Activated naive CD4-positive, alpha-beta T cell treated with anti-CD3 and anti-CD28 coated beads, Interleukin-2, amount 10 ng/mL, durations not matched to agents 7 days and 5 days (primary cell): ENCODE measurements around the gene RPS3.
A peak's percentile ranks its signal among the peaks of the same experiment; 100 is the strongest.
"Not testable (repeated sequence)": the region's sequence is repeated elsewhere in the genome, so short reads cannot be mapped to it uniquely, and the experiment has no call there.

ENCODE experiments used
- CTCF ChIA-PET: fragments of 350-600 bp; sonication (Branson Sonifier 250); formaldehyde crosslinking; loops from one replicate; lab custom pipeline; 2021; ENCODE audit warnings: antibody characterized with exemption; lab: Charles Lee
- DNase-seq: peaks from one replicate; pipeline ENCODE4 v3.0.0-alpha.2; 2020
- H3K27ac Mint-ChIP-seq: one replicate; pipeline ENCODE4 v1.8.0; 2021; ENCODE audit warnings: mild to moderate bottlenecking, moderate library complexity, mixed read lengths
- H3K27me3 Mint-ChIP-seq: one replicate; pipeline ENCODE4 v1.8.0; 2021; ENCODE audit warnings: mild to moderate bottlenecking, mixed read lengths
- H3K36me3 Mint-ChIP-seq: one replicate; pipeline ENCODE4 v1.8.0; 2021; ENCODE audit warnings: mixed read lengths
- H3K4me1 Mint-ChIP-seq: one replicate; pipeline ENCODE4 v1.8.0; 2021; ENCODE audit warnings: mixed read lengths
- H3K4me3 Mint-ChIP-seq: one replicate; pipeline ENCODE4 v1.8.0; 2021; ENCODE audit warnings: mild to moderate bottlenecking, moderate library complexity, mixed read lengths
- H3K9me3 Mint-ChIP-seq: one replicate; pipeline ENCODE4 v1.8.0; 2021; ENCODE audit warnings: mixed read lengths

Gene RPS3

DNA sequence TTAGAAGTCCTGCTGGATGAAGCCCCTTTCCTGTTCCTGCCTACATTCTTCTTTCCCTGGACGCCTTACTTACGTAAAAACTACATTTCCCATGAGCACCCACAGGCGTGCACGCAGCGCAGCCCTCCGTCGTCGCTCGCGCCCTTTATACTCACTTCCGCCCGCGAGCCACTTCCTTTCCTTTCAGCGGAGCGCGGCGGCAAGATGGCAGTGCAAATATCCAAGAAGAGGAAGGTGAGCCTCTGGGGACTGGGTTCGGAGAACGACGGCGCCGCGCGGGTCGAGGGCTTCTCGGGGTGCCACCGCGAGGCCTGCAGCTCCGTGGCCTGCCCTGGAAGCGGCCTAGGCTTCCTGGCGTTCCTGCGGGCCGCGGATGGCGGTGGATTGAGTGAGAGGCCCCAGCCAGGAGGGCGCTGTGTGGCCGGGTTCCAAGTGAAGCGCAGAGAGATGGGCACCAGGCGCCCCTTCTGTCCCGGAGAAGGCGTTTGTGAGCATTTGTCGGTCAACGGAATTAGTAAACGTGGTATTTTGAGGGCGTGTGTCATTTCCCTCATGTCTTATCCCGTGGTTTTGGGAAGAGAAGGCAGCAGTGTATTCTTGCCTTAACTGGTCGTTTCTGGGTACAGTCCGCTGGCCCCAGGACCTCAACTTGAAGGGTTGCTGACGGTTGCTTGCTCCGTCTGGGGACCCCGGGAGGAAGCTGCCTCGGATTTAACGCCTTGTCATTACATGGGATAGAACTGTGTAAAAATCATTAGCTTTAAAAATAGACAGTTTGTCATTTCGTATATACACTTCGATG, at the start of gene RPS3:
Gene RPS3 (plus strand): TSS at position 175 of the 802 bp plus-strand sequence. CDS start 30 bp downstream, at position 205.
- peak; percentile 92 for DNase-seq
- Mint-ChIP-seq H3K4me1 (peaks cover 54% of the 10 kb centered on the region), H3K27ac (peak within 1 kb of the TSS; percentile 94), H3K4me3 (peak within 1 kb of the TSS; percentile 92), H3K9me3 (no peaks in the 10 kb centered on the region), H3K27me3 (peaks cover 18% of the 10 kb centered on the region), H3K36me3 (peaks cover 48% of the 10 kb centered on the region)
- CTCF ChIA-PET = interaction anchor here (0.7 to 2.0 kb wide), 7 partner anchors 11 to 149 kb away, joined by 3 to 7 read pairs (median 3); no protein-coding TSS in a partner anchor

DNA sequence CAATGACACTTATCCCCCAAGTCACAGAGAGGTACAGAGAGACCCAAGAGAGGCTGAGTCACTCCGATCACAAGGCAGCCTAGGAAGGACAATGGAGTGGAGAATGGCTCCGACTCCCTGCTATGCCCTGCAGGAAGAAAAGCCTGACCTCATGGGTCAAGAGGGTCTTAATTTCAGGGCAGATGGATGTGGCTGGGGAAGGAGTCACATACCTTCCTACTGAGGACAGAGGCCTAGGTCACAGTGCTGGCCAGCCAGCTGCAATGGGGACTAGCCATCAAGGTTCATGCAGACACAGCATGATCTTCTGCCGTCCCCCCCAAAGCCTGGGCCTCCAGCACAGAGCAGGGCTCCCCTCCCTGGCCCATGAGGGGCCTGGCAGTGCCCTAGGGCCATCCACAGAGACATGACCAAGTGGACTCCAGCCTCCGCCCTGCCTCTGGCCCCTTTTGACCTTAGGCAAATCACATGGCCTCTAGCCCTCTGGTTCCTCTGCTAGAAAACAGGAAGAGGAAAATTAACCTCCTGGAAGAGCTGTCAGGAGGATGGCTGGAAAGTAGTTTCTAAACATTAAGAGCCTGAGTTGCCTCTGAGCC, 49.7 kb upstream of the RPS3 start:
- peaks cover 7% of the 10 kb centered on the region for H3K27me3 Mint-ChIP-seq
- H3K4me1 Mint-ChIP-seq = peaks cover 64% of the 10 kb centered on the region
- CTCF ChIA-PET = interaction anchor here (0.7 to 1.7 kb wide), 3 partner anchors 10 to 34 kb away, joined by 3 to 10 read pairs (median 5); no protein-coding TSS in a partner anchor
- no peaks in the 10 kb centered on the region for H3K36me3 Mint-ChIP-seq
- peak overlapping the region; percentile 66 for H3K4me3 Mint-ChIP-seq
- peak overlapping the region; percentile 76 for H3K27ac Mint-ChIP-seq
- H3K9me3 Mint-ChIP-seq = no peaks in the 10 kb centered on the region
- DNase-seq = no peak

GRCh38 chr11:75350122-75350742, 49.1 kb upstream of the RPS3 start:
- Mint-ChIP-seq H3K27ac (peak overlapping the region; percentile 84), H3K27me3 (peaks cover 10% of the 10 kb centered on the region), H3K36me3 (no peaks in the 10 kb centered on the region), H3K9me3 (no peaks in the 10 kb centered on the region), H3K4me1 (peaks cover 58% of the 10 kb centered on the region), H3K4me3 (peak overlapping the region; percentile 70)
- no peak for DNase-seq
- CTCF ChIA-PET = interaction anchor here (0.6 to 1.7 kb wide), 4 partner anchors 10 to 102 kb away, joined by 3 to 10 read pairs (median 4); no protein-coding TSS in a partner anchor

- Mint-ChIP-seq H3K4me3 (peak overlapping the region; percentile 70), H3K4me1 (peaks cover 52% of the 10 kb centered on the region), H3K36me3 (no peaks in the 10 kb centered on the region), H3K9me3 (no peaks in the 10 kb centered on the region), H3K27ac (peak overlapping the region; percentile 84), H3K27me3 (peaks cover 17% of the 10 kb centered on the region)
- DNase-seq = peak; percentile 46
- CTCF ChIA-PET = interaction anchor here (0.6 to 1.7 kb wide), 4 partner anchors 11 to 103 kb away, joined by 3 to 10 read pairs (median 4); no protein-coding TSS in a partner anchor
Measured at GRCh38 chr11:75350743-75351540, 48.4 kb upstream of the RPS3 start.

DNA sequence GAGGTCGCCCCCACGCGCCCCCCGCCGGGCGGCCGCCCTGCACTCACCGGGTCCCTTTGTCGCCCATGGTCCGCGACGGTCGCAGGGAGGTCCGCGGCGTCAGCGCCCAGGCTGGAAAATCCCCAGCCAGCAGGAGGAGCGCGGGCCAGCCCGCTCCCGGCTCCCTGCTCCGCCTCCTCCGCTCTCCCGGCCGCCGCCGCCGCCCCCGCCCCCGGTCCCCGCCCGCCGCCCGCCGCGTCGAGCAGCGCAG, 47.9 kb upstream of the RPS3 start, which contains the start of gene ARRB1:
Gene ARRB1 (minus strand): TSS at position 121 of the 250 bp plus-strand sequence. CDS start 54 bp downstream, at position 67.
- no peaks in the 10 kb centered on the region for H3K9me3 Mint-ChIP-seq
- CTCF ChIA-PET = interaction anchor here (1.0 to 1.8 kb wide), 3 partner anchors 12 to 30 kb away, joined by 3 to 5 read pairs (median 3); no protein-coding TSS in a partner anchor
- peaks cover 20% of the 10 kb centered on the region for H3K27me3 Mint-ChIP-seq
- peak within 1 kb of the TSS; percentile 92 for H3K27ac Mint-ChIP-seq
- H3K4me1 Mint-ChIP-seq = peaks cover 48% of the 10 kb centered on the region
- no peak for DNase-seq
- H3K36me3 Mint-ChIP-seq = no peaks in the 10 kb centered on the region
- peak within 1 kb of the TSS; percentile 88 for H3K4me3 Mint-ChIP-seq

DNA sequence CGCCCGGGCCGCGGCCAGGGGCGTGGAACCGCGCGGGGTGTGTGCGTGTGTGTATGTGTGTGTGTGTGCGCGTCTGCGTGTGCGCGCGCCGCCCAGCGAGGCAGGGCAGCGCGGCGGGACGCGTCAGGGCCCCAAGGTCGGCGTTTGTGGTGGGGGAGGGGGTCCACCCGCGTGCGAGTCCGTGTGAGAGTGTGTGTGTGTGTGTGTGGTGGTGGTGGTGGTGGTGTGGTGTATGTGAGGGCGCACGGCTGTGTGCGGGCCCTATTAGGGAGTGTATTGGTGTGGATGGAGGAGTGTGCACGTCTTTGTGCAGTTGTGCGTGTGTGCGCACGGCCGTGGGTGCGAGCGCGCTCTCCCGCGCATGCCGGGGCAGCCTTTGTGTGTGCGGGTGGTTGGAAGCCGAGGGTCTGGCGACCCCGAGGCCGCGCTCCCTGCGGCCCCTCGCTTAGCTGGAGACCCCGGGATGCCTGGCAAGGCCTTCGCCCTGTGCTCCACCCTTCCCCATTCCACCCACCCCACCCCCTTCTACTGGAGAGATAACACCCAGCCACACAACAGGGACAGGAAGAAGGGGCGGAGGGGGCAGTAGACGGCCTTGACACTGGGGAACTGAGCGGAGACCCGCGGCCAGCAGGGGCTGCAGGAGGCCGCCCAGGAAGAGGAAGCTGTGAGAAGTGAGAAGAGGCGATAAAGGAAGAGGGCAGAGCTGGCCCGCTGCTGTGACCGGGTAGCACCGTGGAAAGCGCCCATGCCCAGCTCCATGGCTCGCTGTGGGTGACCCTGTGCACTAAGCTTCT, 47.3 kb upstream of the RPS3 start:
- peaks cover 45% of the 10 kb centered on the region for H3K4me1 Mint-ChIP-seq
- DNase-seq = peak; percentile 76
- H3K9me3 Mint-ChIP-seq = no peaks in the 10 kb centered on the region
- peaks cover 23% of the 10 kb centered on the region for H3K27me3 Mint-ChIP-seq
- H3K27ac Mint-ChIP-seq = peak overlapping the region; percentile 92
- peak overlapping the region; percentile 88 for H3K4me3 Mint-ChIP-seq
- no peaks in the 10 kb centered on the region for H3K36me3 Mint-ChIP-seq
- CTCF ChIA-PET = interaction anchor here (0.6 to 2.1 kb wide), 8 partner anchors 11 to 36 kb away, joined by 3 to 7 read pairs (median 4); no protein-coding TSS in a partner anchor

GRCh38 chr11:75352588-75353206, 46.6 kb upstream of the RPS3 start:
- Mint-ChIP-seq H3K27ac (peak overlapping the region; percentile 92), H3K4me1 (peaks cover 45% of the 10 kb centered on the region), H3K9me3 (no peaks in the 10 kb centered on the region), H3K4me3 (peak overlapping the region; percentile 88), H3K36me3 (no peaks in the 10 kb centered on the region), H3K27me3 (peaks cover 23% of the 10 kb centered on the region)
- DNase-seq = no peak
- CTCF ChIA-PET = interaction anchor here (0.6 to 2.1 kb wide), 9 partner anchors 10 to 73 kb away, joined by 3 to 9 read pairs (median 4); no protein-coding TSS in a partner anchor

DNA sequence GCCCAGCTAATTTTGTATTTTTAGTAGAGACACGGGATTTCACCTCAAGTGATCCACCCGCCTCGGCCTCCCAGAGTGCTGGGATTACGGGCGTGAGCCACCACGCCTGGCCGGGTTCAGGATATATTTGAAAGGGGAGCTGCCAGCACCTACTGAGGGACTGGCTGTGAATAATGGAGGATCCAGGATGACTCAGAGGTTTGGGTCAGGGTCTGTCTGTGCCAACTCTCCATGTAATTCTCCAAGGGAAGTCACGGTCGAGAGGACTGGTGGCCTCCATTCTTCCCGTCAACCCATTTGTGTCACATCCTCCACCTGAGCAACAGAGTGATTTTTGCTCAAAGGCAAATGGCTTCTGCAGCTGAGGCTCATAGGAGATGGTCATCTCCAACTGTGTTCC, 44.3 kb upstream of the RPS3 start:
- H3K27ac Mint-ChIP-seq = no peak overlapping the region
- H3K9me3 Mint-ChIP-seq = no peaks in the 10 kb centered on the region
- peaks cover 38% of the 10 kb centered on the region for H3K27me3 Mint-ChIP-seq
- no peak overlapping the region for H3K4me3 Mint-ChIP-seq
- CTCF ChIA-PET = interaction anchor here (0.8 to 1.1 kb wide), 2 partner anchors 10 to 29 kb away, joined by 3 to 4 read pairs; no protein-coding TSS in a partner anchor
- peaks cover 34% of the 10 kb centered on the region for H3K4me1 Mint-ChIP-seq
- H3K36me3 Mint-ChIP-seq = no peaks in the 10 kb centered on the region
- no peak for DNase-seq

DNA sequence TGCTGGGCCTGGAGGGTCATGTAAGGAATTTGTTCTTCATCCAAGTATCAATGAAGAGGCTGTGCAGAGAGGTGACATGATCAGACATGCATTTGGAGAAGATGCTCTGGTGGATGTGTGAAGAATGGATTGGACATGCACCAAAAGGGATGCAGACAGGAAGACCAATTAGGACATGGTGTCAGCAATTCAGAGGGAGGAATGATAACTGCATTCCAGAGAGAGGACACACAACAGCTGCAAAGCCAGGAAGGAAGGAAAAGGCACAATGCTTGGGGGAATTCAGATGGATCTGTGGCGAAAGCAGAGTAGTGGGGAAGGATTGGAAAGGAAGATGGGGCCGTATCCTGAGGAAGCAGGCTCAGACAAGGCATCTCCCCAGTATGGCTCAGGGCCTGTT, 42.7 kb upstream of the RPS3 start:
- Mint-ChIP-seq H3K4me1 (peaks cover 23% of the 10 kb centered on the region), H3K27ac (no peak overlapping the region), H3K9me3 (no peaks in the 10 kb centered on the region), H3K27me3 (peaks cover 31% of the 10 kb centered on the region), H3K4me3 (no peak overlapping the region), H3K36me3 (no peaks in the 10 kb centered on the region)
- CTCF ChIA-PET = interaction anchor here (1.2 kb wide), 1 partner anchor 15 kb away, joined by 3 read pairs; no protein-coding TSS in a partner anchor
- DNase-seq = no peak

DNA sequence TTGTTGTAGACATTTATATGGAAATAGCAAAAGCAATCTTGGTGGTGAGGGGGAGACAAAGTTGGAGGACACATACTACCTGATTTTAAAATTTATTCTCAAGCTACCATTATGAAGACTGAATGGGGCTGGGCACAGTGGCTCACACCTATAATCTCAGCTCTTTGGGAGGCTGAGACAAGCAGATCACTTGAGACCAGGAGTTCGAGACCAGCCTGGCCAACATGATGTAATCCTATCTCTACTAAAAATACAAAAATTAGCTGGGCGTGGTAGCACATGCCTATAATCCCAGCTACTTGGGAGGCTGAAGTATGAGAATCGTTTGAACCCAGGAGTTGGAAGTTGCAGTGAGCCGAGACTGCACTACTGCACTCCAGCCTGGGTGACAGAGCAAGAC, 37.0 kb upstream of the RPS3 start:
- not testable (repeated sequence) for H3K36me3 Mint-ChIP-seq, H3K27ac Mint-ChIP-seq, DNase-seq, H3K4me3 Mint-ChIP-seq, H3K4me1 Mint-ChIP-seq, H3K9me3 Mint-ChIP-seq
- CTCF ChIA-PET = interaction anchor here (0.8 to 1.5 kb wide), 2 partner anchors 26 to 32 kb away, joined by 3 to 4 read pairs; no protein-coding TSS in a partner anchor
- peaks cover 36% of the 10 kb centered on the region for H3K27me3 Mint-ChIP-seq

- DNase-seq = no peak
- H3K36me3 Mint-ChIP-seq = peaks cover 5% of the 10 kb centered on the region
- H3K4me3 Mint-ChIP-seq = no peak overlapping the region
- CTCF ChIA-PET = interaction anchor here (1.0 kb wide), 1 partner anchor 11 kb away, joined by 3 read pairs; no protein-coding TSS in a partner anchor
- peaks cover 20% of the 10 kb centered on the region for H3K27me3 Mint-ChIP-seq
- H3K4me1 Mint-ChIP-seq = peaks cover 20% of the 10 kb centered on the region
- H3K27ac Mint-ChIP-seq = no peak overlapping the region
- H3K9me3 Mint-ChIP-seq = peaks cover 4% of the 10 kb centered on the region
Measured at GRCh38 chr11:75365711-75366181, 33.6 kb upstream of the RPS3 start.

DNA sequence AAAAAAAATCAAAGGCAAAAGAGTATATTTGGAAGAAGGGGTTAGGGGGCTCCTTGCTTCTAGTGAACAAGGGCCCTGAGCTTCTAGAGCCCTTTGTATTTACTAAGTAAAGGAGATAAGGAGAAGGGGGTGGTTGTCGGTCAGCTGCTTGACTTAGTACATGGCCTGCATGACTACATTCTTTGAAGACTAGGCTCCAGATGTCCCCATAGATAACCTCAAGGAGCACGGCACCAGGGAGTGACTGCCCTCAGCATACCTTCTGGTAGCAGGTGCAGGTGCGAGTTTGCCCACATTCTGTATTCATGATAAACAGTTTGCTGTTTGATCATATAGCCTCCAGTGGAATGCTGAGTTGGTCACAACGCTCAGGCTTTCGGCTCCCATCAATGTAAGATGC, 32.5 kb upstream of the RPS3 start:
- peaks cover 20% of the 10 kb centered on the region for H3K4me1 Mint-ChIP-seq
- H3K27ac Mint-ChIP-seq, H3K9me3 Mint-ChIP-seq, DNase-seq, H3K36me3 Mint-ChIP-seq, CTCF ChIA-PET, H3K4me3 Mint-ChIP-seq: not testable (repeated sequence)
- peaks cover 30% of the 10 kb centered on the region for H3K27me3 Mint-ChIP-seq
